Measurements from ENCODE around the gene SHISAL2A.

Gene SHISAL2A

GRCh38 chr1:52632732-52633290, at the start of gene SHISAL2A:
SHISAL2A (plus strand) TSS chr1:52633168; CDS start chr1:52633494, 326 bp downstream.
- TF ChIP-seq GATA3 (IDR thresholded peaks at IDR 0.05; ENCODE audit: low read depth, low read length): no peak
- no peak for TF ChIP-seq GATA2 (IDR thresholded peaks at IDR 0.05; ENCODE audit: low read depth, low read length)

DNA sequence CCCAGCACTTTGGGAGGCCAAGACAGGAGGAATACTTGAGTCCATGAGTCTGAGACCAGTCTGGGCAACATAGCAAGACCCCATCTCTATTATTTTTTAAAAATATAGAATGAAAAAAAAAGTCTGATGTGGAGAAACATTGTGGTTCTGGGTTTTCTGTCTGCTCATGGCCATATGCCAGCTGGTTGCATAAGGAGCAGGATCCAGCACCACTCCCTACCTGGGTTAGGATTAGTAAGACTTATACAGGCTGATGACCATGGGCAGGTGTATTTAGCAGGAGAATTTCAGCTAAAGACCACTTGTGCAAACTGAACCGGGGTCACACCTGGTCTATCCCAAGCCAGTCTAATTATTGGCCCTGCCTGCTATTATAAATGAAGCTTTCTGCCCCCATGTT, 47.5 kb upstream of the SHISAL2A start:
- TF ChIP-seq GATA3 (IDR thresholded peaks at IDR 0.05; ENCODE audit: low read depth, low read length): no peak
- no peak for TF ChIP-seq GATA2 (IDR thresholded peaks at IDR 0.05; ENCODE audit: low read depth, low read length)

DNA sequence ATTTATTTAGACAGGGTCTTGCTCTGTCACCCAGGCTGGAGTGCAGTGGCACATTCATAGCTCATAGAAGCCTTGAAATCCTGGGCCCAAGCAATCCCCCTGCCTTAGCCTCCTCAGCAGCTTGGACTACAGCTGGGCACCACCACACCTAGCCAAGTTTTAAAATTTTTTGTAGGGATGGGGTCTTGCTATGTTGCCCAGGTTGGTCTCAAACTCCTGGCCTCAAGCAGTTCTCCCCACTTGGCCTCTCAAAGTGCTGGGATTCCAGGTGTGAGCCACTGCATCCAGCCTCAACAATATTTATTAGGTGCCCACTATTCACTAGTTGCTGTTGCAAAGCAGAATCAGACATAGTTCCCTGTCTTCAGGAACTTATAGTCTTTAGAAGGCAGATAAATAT, 44.9 kb upstream of the SHISAL2A start:
- TF ChIP-seq GATA3 (IDR thresholded peaks at IDR 0.05; ENCODE audit: low read depth, low read length) (no peak), GATA2 (IDR thresholded peaks at IDR 0.05; ENCODE audit: low read depth, low read length) (no peak)

DNA sequence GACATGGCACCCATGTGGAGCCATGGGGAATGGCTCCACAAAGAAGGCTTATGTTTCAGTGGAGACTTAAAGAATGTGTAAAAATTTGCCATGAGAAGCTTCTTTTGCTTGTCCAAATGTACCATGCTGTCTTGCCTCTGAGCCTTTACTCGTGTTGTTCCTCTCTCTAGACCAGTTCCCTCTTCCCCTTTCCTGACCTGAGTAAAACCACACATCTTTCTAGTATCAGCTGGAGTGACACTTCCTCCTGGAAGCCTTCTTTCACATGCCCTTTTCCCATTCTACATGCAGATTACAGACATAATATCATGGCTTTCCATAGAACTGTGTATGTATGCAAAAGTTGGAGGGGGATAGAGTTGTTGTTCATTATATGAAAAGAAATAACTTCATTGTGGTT, 44.4 kb upstream of the SHISAL2A start:
- no peak for TF ChIP-seq GATA3 (IDR thresholded peaks at IDR 0.05; ENCODE audit: low read depth, low read length)
- no peak for TF ChIP-seq GATA2 (IDR thresholded peaks at IDR 0.05; ENCODE audit: low read depth, low read length)

- no peak for TF ChIP-seq GATA3 (IDR thresholded peaks at IDR 0.05; ENCODE audit: low read depth, low read length)
- no peak for TF ChIP-seq GATA2 (IDR thresholded peaks at IDR 0.05; ENCODE audit: low read depth, low read length)
Measured at GRCh38 chr1:52590266-52590665, 42.7 kb upstream of the SHISAL2A start.

DNA sequence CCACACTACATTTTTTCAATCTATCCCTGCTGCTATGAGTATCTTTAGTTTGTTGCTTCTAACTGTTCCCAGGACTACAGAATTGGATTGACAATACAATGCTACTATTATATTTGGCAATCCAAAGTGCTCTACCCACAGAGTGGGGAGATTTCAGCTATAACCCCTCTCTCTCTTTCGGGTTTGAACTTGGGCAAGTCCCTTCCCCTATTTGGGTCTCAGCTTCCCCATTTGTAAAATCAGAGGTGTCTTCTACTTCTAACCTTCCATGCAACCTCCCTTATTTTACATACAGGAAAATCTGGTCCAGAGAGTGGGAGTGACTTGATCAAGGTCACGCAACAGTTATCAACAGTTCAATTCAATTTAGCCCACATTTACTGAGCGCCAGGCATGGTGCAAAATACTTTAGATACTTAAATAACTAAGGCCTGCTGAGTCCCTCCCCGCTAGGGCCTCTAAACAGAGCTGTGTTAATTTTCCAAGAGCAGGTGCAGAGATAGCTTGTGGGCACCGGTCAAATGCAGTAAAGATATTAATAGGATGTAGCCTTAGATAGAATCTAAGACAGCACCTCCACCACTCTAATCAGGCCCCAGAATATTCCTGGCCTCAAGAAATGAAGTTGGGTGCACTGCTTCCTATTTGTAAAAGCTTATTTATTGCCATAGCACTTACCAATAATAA, 40.2 kb upstream of the SHISAL2A start:
- TF ChIP-seq GATA3 (IDR thresholded peaks at IDR 0.05; ENCODE audit: low read depth, low read length): no peak
- TF ChIP-seq GATA2 (IDR thresholded peaks at IDR 0.05; ENCODE audit: low read depth, low read length): no peak

GRCh38 chr1:52593495-52593894, 39.5 kb upstream of the SHISAL2A start:
- TF ChIP-seq GATA2 (IDR thresholded peaks at IDR 0.05; ENCODE audit: low read depth, low read length): no peak
- TF ChIP-seq GATA3 (IDR thresholded peaks at IDR 0.05; ENCODE audit: low read depth, low read length): no peak

- TF ChIP-seq GATA2 (IDR thresholded peaks at IDR 0.05; ENCODE audit: low read depth, low read length): no peak
- TF ChIP-seq GATA3 (IDR thresholded peaks at IDR 0.05; ENCODE audit: low read depth, low read length): no peak
Measured at GRCh38 chr1:52595061-52595460, 37.9 kb upstream of the SHISAL2A start.

DNA sequence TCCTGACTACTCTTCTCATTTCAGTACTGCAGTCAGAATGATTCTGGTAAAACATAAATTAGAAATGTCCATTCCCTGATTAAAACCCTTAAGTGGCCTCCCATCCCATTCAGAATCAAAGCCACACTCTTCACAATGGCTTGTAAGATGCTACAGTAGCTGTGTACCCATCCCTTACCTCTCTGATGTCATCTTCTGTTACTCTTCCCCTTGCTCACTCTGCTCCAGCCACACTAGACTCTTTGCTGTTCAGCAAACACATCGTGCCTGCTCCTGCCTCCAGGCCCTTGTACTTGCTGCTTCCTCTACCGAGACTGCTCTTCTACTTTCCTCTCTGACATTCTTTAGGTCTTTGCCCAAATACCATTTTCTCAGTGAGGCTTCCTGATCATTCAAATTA, 35.1 kb upstream of the SHISAL2A start:
- TF ChIP-seq GATA2 (IDR thresholded peaks at IDR 0.05; ENCODE audit: low read depth, low read length): no peak
- no peak for TF ChIP-seq GATA3 (IDR thresholded peaks at IDR 0.05; ENCODE audit: low read depth, low read length)

DNA sequence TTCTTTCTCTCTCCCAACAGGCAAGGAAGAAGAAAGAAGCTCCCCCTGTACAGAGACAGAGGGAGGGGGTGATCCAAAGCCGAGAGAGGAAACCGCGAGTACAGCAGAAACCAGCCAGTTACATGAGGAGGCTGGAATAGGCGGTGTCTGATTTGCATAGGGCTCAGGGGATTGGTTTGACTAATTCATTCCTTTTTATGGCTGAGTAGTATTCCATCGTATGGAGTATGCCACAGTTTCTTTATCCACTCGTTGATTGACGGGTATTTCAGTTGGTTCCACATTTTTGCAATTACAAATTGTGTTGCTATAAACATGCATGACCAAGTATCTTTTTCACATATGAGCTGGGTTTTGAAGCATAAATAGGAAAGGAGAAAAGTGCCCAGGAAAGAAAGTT, 34.2 kb upstream of the SHISAL2A start:
- TF ChIP-seq GATA3 (IDR thresholded peaks at IDR 0.05; ENCODE audit: low read depth, low read length) (no peak), GATA2 (IDR thresholded peaks at IDR 0.05; ENCODE audit: low read depth, low read length) (no peak)

DNA sequence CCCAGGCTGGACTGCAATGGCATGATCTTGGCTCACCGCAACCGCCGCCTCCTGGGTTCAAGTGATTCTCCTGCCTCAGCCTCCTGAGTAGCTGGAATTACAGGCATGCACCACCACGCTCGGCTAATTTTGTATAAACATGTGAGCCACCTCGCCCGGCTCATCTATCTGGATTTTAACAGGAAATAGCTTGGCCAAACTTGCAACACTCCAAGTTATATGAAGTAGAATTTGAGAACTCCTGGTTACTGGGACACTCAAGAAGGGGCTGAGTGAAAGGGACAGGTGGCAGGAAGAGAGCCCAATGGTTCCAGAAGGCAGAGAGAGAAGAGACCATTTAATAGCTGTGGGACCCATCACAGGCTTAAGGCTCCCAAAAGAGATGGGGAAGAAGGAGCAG, 33.7 kb upstream of the SHISAL2A start:
- TF ChIP-seq GATA3 (IDR thresholded peaks at IDR 0.05; ENCODE audit: low read depth, low read length) (no peak), GATA2 (IDR thresholded peaks at IDR 0.05; ENCODE audit: low read depth, low read length) (no peak)

DNA sequence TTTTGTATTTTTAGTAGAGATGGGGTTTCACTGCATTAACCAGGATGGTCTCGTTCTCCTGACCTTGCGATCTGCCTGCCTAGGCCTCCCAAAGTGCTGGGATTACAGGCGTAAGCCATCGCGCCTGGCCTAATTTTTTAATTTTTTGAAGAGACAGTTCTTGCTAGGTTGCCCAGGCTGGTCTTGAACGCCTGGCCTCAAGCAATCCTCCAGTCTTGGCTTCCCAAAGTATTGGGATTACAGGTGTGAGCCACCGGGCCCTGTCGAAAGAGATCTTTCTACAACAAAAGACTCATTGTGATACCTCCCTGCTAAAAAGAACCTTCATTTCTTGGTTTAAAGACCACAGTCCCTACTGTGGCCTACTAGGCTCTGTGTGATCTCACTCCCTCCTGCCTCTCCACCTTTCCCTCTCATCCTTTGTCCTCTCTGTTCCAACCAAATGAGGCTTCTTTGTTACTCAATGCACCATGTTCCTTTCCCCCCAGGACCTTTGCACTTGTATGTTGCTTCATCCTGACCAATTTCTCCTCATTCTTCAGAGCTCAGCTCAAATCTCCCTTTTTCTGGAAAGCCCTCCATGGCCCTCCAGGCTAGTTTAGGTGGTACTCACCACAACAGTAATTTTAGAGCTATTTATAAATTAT, 32.3 kb upstream of the SHISAL2A start:
- TF ChIP-seq GATA2 (IDR thresholded peaks at IDR 0.05; ENCODE audit: low read depth, low read length): no peak

GRCh38 chr1:52601519-52601918, 31.4 kb upstream of the SHISAL2A start:
- TF ChIP-seq GATA2 (IDR thresholded peaks at IDR 0.05; ENCODE audit: low read depth, low read length): no peak
- no peak for TF ChIP-seq GATA3 (IDR thresholded peaks at IDR 0.05; ENCODE audit: low read depth, low read length)

DNA sequence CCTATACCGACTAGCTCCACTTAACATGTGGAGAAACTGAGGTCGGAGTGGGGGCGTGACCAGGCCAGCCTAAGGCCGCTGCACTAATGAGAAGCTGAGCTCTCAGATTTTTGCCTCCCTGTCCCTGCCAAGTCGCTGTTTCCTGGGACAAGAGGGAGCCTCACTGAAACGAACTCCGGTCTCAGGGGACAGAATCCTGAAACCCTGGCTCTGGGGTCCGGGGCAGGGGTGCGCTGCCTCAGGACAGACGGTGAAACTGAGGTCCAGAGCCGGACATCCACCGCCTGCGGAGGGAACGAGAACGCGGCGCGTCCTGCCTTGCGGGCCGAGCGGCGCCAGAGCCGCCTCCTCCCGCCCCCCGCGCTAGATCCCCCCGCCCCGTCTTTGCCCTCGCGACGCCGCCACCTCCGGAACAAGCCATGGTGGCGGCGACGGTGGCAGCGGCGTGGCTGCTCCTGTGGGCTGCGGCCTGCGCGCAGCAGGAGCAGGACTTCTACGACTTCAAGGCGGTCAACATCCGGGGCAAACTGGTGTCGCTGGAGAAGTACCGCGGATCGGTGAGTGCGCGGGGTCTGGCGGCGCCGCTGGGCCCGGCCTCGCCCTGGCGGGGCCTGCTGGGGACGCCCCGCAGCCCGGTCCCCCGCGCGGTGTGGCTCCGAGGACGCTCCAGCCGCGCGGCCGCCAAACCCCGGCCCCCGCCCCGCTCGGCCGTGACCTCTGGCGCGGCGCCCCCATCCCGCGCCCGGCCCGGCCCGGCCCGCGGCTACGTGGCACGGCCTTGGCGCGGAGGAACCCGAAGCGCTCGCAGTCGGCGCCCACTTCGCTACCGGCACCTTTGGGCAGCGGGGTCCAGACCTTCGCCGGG, 30.7 kb upstream of the SHISAL2A start, which contains the start of gene GPX7:
TSS of gene GPX7 (plus strand) at position 381 of the 865 bp plus-strand sequence. CDS start at position 420, 39 bp downstream.
- TF ChIP-seq GATA2 (IDR thresholded peaks at IDR 0.05; ENCODE audit: low read depth, low read length) (no peak), GATA3 (IDR thresholded peaks at IDR 0.05; ENCODE audit: low read depth, low read length) (no peak)
